Activated T-cell treated with anti-CD3 and anti-CD28 coated beads for 24 hours (primary cell): ENCODE measurements around the gene ZDHHC1.
"Not testable (repeated sequence)": the region's sequence is repeated elsewhere in the genome, so short reads cannot be mapped to it uniquely, and the experiment has no call there.

Experiments
- DNase-seq: peaks from one replicate; pipeline ENCODE4 v3.0.0-alpha.2; 2020; ENCODE audit warnings: low read depth

Gene ZDHHC1

DNA sequence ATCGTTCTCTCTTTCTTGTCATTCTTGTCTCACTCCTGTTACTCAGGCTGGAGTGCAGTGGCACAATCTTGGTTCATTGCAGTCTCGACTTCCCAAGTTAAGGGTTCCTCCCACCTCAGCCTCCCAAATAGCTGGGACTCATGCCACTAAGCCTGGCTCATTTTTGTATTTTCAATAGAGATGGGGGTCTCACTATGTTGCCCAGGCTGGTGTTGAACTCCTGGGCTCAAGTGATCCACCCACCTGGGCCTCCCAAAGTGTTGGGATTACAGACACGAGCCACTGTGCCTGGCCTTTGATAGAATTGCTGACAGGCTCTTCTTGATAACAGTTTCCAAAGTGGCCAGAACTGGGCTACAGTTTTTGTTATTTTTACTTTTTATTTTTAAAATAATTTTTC is 55.2 kb downstream of the ZDHHC1 start:
- no peak for DNase-seq

GRCh38 chr16:67359540-67360269 is 56.6 kb downstream of the ZDHHC1 start:
- DNase-seq: not testable (repeated sequence)

DNA sequence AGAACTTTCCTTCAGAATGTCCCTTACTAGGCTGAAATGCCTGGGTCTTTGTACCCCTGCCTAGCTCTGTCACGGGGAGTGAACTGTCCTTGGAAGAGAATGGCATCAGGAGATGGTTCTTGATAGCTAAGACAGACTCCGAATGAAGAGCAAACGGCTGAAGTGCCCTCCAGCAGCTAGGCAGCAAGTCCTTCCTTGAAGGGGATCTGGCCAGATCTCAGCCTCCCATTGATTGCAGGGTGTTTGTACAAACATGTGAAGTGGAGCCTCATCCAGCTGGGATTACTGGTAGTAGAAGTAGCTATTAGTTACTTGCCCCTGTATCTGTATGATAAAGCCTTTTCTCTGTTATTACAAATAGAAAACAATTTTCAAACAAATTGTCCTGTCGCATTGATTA is 58.7 kb downstream of the ZDHHC1 start:
- DNase-seq: no peak

DNA sequence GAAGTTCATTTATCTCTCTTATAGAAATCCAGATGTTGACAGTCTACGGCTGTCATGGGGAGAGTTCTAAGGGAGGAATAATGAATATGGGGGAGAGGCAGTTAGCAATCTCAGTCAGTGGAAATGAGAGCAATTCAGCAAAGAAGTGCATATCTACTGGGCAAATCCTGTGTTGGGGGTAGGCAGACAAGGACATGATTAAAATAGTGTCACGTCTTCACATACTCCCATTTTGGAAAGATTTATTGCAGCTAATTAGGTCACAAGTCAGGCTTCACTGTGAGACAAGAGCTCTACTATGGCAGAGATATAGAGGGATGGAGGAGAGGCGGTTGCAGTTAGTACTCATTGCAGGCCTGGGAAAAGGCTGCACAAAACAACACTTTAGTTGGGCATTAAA is 59.9 kb downstream of the ZDHHC1 start:
- DNase-seq: no peak

DNA sequence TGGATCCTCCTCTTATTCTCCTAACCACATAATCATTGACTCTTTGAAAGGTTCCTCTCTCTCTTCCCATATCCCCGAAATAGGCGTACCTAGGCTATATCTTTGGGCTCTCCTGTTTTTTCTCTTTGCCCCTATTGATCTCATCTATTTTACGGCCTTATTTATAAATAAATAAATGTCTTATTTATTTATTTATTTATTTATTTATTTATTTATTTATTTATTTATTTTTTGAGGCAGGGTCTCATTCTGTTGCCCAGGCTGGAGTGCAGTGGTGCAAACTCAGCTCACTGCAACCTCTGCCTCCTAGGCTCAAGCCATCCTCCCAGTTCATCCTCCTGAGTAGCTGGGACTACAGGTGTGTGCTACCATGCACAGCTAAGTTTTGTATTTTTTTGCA is 63.8 kb downstream of the ZDHHC1 start:
- DNase-seq: not testable (repeated sequence)

DNA sequence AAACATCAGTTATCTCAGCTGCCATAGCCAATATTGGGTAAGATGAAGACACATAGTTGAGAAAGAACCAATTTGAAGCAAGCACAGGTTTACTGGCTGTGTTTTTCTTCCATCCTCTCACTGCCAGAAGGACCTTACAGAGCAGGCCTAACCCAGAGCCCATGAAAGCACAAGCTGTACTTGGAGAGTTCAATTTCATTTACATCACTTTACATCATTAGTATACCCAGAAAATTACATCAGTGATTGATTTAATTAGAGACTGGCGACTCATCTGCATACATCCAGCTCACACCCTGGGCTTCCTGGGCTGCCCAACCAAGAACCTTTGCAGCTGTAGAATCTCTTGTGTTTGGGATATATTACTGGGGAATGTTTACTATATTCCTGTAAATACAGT is 66.0 kb downstream of the ZDHHC1 start:
- DNase-seq: no peak

DNA sequence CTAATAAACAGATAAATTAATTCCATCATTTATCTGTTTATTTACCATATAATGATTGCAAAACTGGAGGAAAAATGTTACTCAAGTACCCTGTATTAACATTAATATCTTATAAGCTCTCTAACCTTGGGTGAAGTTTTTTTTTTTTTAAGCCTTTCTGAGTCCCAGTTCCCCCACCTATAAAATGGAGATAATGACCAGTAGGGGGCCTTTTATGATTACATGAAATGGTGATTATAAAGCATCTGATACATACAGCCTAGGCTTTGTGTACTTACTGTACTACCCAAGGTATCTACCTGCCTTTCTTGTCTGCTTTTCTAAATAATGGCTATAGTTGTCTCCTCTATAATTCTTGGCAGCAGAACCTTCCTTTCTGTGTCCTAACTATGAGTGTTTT is 67.1 kb downstream of the ZDHHC1 start:
- DNase-seq: no peak

GRCh38 chr16:67346341-67346740 is 69.9 kb downstream of the ZDHHC1 start:
- no peak for DNase-seq

DNA sequence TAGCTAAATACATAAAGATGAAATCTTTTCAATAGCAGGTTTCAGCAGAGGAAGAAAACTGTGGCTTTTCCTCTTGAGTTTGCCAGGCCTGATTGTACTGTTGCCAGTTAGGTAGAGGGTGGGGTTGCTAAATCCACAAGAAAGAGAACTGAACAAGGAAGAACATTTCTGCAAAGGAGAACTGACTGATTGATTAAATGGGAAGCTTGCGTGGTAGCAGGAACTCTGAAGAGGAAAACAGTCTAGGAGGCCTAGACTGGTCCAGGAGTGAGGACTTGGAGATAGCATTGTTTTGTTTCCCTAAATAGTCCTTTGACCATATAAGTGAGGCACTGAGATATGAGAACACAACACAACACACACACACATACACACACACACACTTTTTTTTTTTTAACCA is 70.9 kb downstream of the ZDHHC1 start:
- DNase-seq: no peak
